ENCODE data around the gene SLC5A7. TPM values are rescaled to one million over a fixed set of nuclear protein-coding genes. Genes with fewer than 3 reads are reported as not detected.

SLC5A7 gene
- total and polyA plus RNA-seq, 4 donors, result under 0.01 TPM; not detected in 3

GRCh38 chr2:108061439-108062042 is 75.2 kb downstream of the SLC5A7 start:
- Histone ChIP-seq H3K9ac (ENCODE audit: low read depth in 1 of 2, low read length in 2 of 2) (no peak overlapping the region), H3K9me3 (ENCODE audit: control insufficient read depth in 4 of 4, low read length in 3 of 4) (no peaks in the 10 kb centered on the region), H3K36me3 (ENCODE audit: control insufficient read depth in 4 of 4, insufficient read depth in 3 of 4, low read depth in 1 of 4, low read length in 3 of 4) (no peaks in the 10 kb centered on the region), H3K4me1 (ENCODE audit: control insufficient read depth in 4 of 4, insufficient read depth in 4 of 4, low read length in 3 of 4) (no peaks in the 10 kb centered on the region), H3K4me3 (ENCODE audit: low read depth in 1 of 3, low read length in 3 of 3) (no peak overlapping the region), H3K27me3 (ENCODE audit: control insufficient read depth in 4 of 4, insufficient read depth in 4 of 4, low read length in 3 of 4) (no peaks in the 10 kb centered on the region), H3K27ac (ENCODE audit: low read depth in 1 of 2, low read length in 2 of 2) (no peak overlapping the region)
- TF ChIP-seq HNF4G (IDR thresholded peaks at IDR 0.05), result no peak
- TF ChIP-seq YY1 (IDR thresholded peaks at IDR 0.05), result no peak
- TF ChIP-seq RXRA (IDR thresholded peaks at IDR 0.05), result no peak
- no peak for TF ChIP-seq FOXA1 (IDR thresholded peaks at IDR 0.05)
- TF ChIP-seq, protein P1, sequence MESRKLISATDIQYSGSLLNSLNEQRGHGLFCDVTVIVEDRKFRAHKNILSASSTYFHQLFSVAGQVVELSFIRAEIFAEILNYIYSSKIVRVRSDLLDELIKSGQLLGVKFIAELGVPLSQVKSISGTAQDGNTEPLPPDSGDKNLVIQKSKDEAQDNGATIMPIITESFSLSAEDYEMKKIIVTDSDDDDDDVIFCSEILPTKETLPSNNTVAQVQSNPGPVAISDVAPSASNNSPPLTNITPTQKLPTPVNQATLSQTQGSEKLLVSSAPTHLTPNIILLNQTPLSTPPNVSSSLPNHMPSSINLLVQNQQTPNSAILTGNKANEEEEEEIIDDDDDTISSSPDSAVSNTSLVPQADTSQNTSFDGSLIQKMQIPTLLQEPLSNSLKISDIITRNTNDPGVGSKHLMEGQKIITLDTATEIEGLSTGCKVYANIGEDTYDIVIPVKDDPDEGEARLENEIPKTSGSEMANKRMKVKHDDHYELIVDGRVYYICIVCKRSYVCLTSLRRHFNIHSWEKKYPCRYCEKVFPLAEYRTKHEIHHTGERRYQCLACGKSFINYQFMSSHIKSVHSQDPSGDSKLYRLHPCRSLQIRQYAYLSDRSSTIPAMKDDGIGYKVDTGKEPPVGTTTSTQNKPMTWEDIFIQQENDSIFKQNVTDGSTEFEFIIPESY (IDR thresholded peaks at IDR 0.05), result no peak
- TF ChIP-seq, protein P2, sequence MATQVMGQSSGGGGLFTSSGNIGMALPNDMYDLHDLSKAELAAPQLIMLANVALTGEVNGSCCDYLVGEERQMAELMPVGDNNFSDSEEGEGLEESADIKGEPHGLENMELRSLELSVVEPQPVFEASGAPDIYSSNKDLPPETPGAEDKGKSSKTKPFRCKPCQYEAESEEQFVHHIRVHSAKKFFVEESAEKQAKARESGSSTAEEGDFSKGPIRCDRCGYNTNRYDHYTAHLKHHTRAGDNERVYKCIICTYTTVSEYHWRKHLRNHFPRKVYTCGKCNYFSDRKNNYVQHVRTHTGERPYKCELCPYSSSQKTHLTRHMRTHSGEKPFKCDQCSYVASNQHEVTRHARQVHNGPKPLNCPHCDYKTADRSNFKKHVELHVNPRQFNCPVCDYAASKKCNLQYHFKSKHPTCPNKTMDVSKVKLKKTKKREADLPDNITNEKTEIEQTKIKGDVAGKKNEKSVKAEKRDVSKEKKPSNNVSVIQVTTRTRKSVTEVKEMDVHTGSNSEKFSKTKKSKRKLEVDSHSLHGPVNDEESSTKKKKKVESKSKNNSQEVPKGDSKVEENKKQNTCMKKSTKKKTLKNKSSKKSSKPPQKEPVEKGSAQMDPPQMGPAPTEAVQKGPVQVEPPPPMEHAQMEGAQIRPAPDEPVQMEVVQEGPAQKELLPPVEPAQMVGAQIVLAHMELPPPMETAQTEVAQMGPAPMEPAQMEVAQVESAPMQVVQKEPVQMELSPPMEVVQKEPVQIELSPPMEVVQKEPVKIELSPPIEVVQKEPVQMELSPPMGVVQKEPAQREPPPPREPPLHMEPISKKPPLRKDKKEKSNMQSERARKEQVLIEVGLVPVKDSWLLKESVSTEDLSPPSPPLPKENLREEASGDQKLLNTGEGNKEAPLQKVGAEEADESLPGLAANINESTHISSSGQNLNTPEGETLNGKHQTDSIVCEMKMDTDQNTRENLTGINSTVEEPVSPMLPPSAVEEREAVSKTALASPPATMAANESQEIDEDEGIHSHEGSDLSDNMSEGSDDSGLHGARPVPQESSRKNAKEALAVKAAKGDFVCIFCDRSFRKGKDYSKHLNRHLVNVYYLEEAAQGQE (IDR thresholded peaks at IDR 0.05), result no peak
- TF ChIP-seq, protein P3, sequence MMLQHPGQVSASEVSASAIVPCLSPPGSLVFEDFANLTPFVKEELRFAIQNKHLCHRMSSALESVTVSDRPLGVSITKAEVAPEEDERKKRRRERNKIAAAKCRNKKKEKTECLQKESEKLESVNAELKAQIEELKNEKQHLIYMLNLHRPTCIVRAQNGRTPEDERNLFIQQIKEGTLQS (IDR thresholded peaks at IDR 0.05), result no peak
- no peak for TF ChIP-seq HNF4A (conservative IDR thresholded peaks at IDR 0.05)
- no peak for TF ChIP-seq RAD21 (IDR thresholded peaks at IDR 0.05)
- TF ChIP-seq JUND (IDR thresholded peaks at IDR 0.05), result no peak
- TF ChIP-seq, protein P4, sequence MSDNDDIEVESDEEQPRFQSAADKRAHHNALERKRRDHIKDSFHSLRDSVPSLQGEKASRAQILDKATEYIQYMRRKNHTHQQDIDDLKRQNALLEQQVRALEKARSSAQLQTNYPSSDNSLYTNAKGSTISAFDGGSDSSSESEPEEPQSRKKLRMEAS (IDR thresholded peaks at IDR 0.05), result no peak
- no peak for TF ChIP-seq EGR1 (IDR thresholded peaks at IDR 0.05; ENCODE audit: low read depth in 2 of 2)
- no peak for TF ChIP-seq TAF1 (conservative IDR thresholded peaks at IDR 0.05)
- no peak for TF ChIP-seq GABPA (IDR thresholded peaks at IDR 0.05 in 1 of 2, conservative IDR thresholded peaks at IDR 0.05 in 1 of 2)
- no peak for TF ChIP-seq FOXA2 (IDR thresholded peaks at IDR 0.05)
- TF ChIP-seq NR2F2 (IDR thresholded peaks at IDR 0.05), result no peak
- no peak for TF ChIP-seq SP1 (IDR thresholded peaks at IDR 0.05)
- TF ChIP-seq, protein P5, sequence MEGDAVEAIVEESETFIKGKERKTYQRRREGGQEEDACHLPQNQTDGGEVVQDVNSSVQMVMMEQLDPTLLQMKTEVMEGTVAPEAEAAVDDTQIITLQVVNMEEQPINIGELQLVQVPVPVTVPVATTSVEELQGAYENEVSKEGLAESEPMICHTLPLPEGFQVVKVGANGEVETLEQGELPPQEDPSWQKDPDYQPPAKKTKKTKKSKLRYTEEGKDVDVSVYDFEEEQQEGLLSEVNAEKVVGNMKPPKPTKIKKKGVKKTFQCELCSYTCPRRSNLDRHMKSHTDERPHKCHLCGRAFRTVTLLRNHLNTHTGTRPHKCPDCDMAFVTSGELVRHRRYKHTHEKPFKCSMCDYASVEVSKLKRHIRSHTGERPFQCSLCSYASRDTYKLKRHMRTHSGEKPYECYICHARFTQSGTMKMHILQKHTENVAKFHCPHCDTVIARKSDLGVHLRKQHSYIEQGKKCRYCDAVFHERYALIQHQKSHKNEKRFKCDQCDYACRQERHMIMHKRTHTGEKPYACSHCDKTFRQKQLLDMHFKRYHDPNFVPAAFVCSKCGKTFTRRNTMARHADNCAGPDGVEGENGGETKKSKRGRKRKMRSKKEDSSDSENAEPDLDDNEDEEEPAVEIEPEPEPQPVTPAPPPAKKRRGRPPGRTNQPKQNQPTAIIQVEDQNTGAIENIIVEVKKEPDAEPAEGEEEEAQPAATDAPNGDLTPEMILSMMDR (IDR thresholded peaks at IDR 0.05; ENCODE audit: low read depth, low read length, missing input control), result no peak
- WGBS, result 76% methylated on average over 4 of the region's 4 CpGs
- no peak for DNase-seq (ENCODE audit: low spot score)

Other genes starting within 250 kb of the SLC5A7 start
- not detected for gene RGPD4, start 159.6 kb upstream of the SLC5A7 start, total RNA-seq
- gene RGPD4, start 159.6 kb upstream of the SLC5A7 start, polyA plus RNA-seq, result not detected

Data from liver (tissue), 9 donors.